Measurements from ENCODE around the gene TRIM75. TPM values are rescaled to one million over a fixed set of nuclear protein-coding genes. Genes with fewer than 3 reads are reported as not detected.
"Not testable (repeated sequence)": the region's sequence is repeated elsewhere in the genome, so short reads cannot be mapped to it uniquely, and the experiment has no call there.

TRIM75 gene
- total and polyA plus RNA-seq, 2 experiments from 2014 or later = not detected

- H3K27ac ChIP-seq (ENCODE audit: low read depth) = no peak overlapping the region
- no peaks in the 10 kb centered on the region for H3F3A ChIP-seq (replicated peaks; ENCODE audit: low read depth)
- H3K4me2 ChIP-seq = no peak overlapping the region
- no peaks in the 10 kb centered on the region for H3K4me1 ChIP-seq (ENCODE audit: insufficient read depth)
- DNase-seq (ENCODE audit: low spot score) (no peak), ATAC-seq (no peak)
- H3K36me3 ChIP-seq (ENCODE audit: insufficient read depth) = peaks cover 4% of the 10 kb centered on the region; the same call in 1 of the 2 replicates
- H4K20me1 ChIP-seq (replicated peaks; ENCODE audit: insufficient read depth) = no peaks in the 10 kb centered on the region
- no peaks in the 10 kb centered on the region for H3K27me3 ChIP-seq (ENCODE audit: insufficient read depth)
- Mint-ChIP-seq H3K9me3 (no peaks in the 10 kb centered on the region), H3K4me3 (no peak overlapping the region), H3K4me1 (no peaks in the 10 kb centered on the region), H3K36me3 (ENCODE audit: low read depth) (peaks cover 32% of the 10 kb centered on the region), H3K27me3 (ENCODE audit: insufficient read depth, low read depth, poor library complexity) (peaks cover 2% of the 10 kb centered on the region), H3K27ac (no peak overlapping the region)
- TF ChIP-seq ETS1 (IDR thresholded peaks at IDR 0.05) = no peak
- TF ChIP-seq EZH2phosphoT487 (IDR thresholded peaks at IDR 0.05; ENCODE audit: unreplicated experiment) = no peak
- no peak for TF ChIP-seq NANOG (IDR thresholded peaks at IDR 0.05; ENCODE audit: borderline replicate concordance)
- no peak for TF ChIP-seq ZNF462 (CRISPR knock-in tag; IDR thresholded peaks at IDR 0.05)
- TF ChIP-seq CREB1 (CRISPR knock-in tag; IDR thresholded peaks at IDR 0.05; ENCODE audit: low read depth) = no peak
- no peak for TF ChIP-seq REST (IDR thresholded peaks at IDR 0.05; ENCODE audit: unreplicated experiment)
- no peak for TF ChIP-seq ZNF114 (CRISPR knock-in tag; IDR thresholded peaks at IDR 0.05)
- no peak for TF ChIP-seq STAT1 (IDR thresholded peaks at IDR 0.05; ENCODE audit: unreplicated experiment)
- no peak for TF ChIP-seq JUNB (IDR thresholded peaks at IDR 0.05; ENCODE audit: unreplicated experiment)
- H2AFZ ChIP-seq = no peak overlapping the region
- H3K9me2 ChIP-seq (ENCODE audit: insufficient read depth) = no peaks in the 10 kb centered on the region
- H3K79me2 ChIP-seq (replicated peaks; ENCODE audit: insufficient read depth) = no peaks in the 10 kb centered on the region
- H3K4me3 ChIP-seq = no peak overlapping the region
Measured at GRCh38 chr4:165088366-165088765, 34.7 kb downstream of the TRIM75 start.

- H3K27ac ChIP-seq (ENCODE audit: low read depth); H3K4me1 Mint-ChIP-seq; H3F3A ChIP-seq (replicated peaks; ENCODE audit: low read depth); H3K27ac Mint-ChIP-seq; DNase-seq (ENCODE audit: low spot score); H3K79me2 ChIP-seq (replicated peaks; ENCODE audit: insufficient read depth); H4K20me1 ChIP-seq (replicated peaks; ENCODE audit: insufficient read depth); H3K4me1 ChIP-seq (ENCODE audit: insufficient read depth); H3K27me3 ChIP-seq (ENCODE audit: insufficient read depth); H3K36me3 ChIP-seq (ENCODE audit: insufficient read depth); H3K4me3 Mint-ChIP-seq; H3K4me2 ChIP-seq; H3K4me3 ChIP-seq; H3K9me3 Mint-ChIP-seq; H2AFZ ChIP-seq; ATAC-seq; H3K27me3 Mint-ChIP-seq (ENCODE audit: insufficient read depth, low read depth, poor library complexity); H3K9me2 ChIP-seq (ENCODE audit: insufficient read depth): not testable (repeated sequence)
- H3K36me3 Mint-ChIP-seq (ENCODE audit: low read depth) = peaks cover 17% of the 10 kb centered on the region
Measured at GRCh38 chr4:165092187-165092586, 38.5 kb downstream of the TRIM75 start.

All from GM23338 (cell line).